GM12801 (cell line): ENCODE data around the gene ZRANB2.

Experiments
- TF ChIP-seq, protein P1 (sequence below): IDR thresholded peaks from one replicate; pipeline ENCODE4 v1.5.1; 2011; ENCODE audit warnings: control low read depth; ENCODE audit not compliant: insufficient read length; ENCODE audit errors: extremely low read depth

Gene ZRANB2

DNA sequence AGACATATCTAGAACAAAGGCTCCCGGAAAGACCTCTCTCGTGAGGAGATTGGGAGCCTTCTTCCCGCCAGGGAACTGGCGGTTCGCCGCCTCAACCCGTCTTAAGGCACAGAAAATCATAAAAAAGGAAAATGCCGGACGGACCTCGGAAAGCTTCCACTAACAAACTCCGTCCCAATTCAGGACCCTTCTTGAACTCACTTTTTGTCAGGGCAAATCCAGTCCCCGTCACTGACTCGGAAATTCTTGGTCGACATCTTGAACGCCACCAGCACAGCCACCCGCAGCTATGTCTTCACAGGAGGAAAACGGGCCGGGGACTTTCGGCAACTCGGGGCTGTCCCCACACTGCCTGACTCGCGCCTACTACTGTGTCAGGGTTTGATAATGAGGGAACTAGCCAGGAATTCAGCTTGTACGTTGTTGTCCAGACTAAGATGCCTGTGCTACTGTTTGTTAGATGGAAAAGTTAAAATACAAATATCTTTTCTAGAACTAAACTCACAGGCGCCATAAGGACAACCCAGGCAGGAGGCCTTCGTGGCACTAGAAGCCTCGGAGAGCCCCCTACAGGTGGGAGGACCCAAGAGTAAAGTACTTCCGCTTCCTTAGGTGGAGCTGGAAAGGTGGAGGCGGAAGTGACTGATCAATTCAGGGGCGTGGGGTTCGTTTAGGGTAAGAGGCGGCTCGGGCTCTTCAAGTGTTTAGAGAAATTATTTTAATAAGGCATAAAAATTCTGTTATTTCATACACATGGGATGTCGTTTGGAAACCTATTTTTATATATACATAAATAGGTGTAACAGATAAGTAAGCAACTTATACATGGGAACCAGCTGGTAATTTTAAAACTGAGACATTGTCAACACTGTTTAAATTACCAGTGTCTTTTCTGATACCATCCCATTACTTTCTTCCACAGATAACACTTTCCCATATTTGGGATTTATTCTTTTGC, at the start of gene ZRANB2:
TSS of gene ZRANB2 (minus strand) at position 297 of the 958 bp plus-strand sequence. CDS start at position 257, 40 bp downstream.
- TF ChIP-seq, protein P1, sequence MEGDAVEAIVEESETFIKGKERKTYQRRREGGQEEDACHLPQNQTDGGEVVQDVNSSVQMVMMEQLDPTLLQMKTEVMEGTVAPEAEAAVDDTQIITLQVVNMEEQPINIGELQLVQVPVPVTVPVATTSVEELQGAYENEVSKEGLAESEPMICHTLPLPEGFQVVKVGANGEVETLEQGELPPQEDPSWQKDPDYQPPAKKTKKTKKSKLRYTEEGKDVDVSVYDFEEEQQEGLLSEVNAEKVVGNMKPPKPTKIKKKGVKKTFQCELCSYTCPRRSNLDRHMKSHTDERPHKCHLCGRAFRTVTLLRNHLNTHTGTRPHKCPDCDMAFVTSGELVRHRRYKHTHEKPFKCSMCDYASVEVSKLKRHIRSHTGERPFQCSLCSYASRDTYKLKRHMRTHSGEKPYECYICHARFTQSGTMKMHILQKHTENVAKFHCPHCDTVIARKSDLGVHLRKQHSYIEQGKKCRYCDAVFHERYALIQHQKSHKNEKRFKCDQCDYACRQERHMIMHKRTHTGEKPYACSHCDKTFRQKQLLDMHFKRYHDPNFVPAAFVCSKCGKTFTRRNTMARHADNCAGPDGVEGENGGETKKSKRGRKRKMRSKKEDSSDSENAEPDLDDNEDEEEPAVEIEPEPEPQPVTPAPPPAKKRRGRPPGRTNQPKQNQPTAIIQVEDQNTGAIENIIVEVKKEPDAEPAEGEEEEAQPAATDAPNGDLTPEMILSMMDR, result no peak

DNA sequence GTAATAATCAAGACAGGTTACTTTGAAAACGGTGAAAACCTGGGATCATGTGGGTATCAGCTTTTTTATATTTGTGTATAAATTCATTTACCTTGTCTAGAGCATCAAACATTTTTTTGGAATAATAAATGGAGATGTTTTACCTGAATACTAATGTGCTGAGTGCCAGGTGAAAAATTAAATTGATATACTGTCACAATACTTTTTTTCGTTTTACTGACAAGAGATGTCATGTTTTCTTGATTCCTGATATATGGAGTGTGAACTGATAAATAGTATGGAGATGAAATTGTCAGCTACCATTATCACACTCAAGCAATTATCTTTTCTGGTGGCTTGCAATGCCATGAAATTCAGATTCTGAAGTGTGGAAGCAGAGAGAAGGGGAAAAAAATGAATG, 47.2 kb upstream of the ZRANB2 start:
- TF ChIP-seq, protein P1, result no peak

DNA sequence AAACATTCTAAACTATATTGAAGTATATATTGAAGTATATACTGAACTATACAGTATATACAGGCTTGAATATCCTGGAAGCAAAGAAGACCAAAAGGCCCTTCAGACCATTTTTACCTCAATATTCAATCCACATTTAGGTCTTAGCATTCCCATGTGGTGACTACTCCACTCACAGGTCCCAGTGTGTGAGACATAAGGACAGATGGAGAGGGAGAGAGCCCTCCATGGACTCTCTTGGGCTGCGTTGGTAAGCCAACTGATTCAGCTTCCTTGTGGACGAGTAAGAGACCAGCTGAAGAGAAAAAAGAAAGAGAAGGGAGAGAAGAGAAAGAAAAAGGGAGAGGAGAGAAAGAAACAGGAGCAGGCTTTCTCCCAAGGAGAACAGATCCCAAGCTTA, 37.3 kb upstream of the ZRANB2 start:
- TF ChIP-seq, protein P1, result no peak

- TF ChIP-seq, protein P1, result no peak
Observed at GRCh38 chr1:71116729-71117128, 35.9 kb upstream of the ZRANB2 start.

DNA sequence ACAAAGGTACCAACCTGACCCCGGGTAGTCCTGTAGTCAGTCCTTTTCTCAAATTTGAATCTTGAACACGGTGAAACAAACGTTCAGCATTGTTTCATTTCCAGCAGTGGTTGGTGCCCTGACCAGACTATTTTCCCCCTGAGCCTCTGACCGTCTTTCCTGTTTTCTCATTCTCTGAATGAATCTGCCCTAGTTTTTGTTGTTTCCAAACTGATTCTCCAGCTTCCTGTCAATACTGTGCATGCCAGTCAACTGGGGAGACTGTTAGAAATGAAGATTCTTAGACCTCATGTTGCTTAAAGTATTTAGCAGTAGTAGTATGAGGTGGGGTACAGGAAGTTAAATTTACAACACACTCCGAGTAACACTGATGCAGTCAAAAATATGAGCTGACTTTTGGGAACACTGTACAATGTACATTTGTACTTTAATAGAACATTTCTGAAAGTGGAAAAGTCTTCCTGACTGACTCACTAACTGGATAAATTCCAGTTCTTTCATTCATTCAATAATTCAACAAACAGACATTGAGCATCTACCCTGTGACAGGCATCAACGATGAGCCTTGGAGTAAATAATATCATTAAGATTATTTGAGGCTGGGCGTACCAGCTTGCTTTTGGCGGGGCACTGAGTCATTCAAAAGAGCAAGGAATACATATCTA, 26.0 kb upstream of the ZRANB2 start:
- TF ChIP-seq, protein P1, result no peak

DNA sequence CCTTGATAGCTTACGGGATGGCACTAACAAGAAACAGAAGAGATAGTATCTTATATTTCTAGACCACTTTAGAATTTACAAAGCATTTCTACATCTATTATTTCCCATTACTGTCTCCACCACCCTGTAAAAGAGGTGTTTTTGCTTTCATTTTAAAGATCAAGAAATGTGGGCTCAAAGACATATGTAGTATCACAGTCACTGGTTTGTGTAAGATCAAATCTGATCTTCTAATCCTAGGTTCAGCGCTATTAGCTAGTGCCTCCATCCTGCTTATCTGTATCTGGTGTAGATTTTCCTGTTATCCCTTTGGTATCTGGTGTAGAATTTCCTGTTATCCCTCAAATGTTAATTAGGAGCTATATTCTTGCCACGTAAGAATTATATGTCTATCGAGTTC, 23.6 kb upstream of the ZRANB2 start:
- TF ChIP-seq, protein P1, result no peak

DNA sequence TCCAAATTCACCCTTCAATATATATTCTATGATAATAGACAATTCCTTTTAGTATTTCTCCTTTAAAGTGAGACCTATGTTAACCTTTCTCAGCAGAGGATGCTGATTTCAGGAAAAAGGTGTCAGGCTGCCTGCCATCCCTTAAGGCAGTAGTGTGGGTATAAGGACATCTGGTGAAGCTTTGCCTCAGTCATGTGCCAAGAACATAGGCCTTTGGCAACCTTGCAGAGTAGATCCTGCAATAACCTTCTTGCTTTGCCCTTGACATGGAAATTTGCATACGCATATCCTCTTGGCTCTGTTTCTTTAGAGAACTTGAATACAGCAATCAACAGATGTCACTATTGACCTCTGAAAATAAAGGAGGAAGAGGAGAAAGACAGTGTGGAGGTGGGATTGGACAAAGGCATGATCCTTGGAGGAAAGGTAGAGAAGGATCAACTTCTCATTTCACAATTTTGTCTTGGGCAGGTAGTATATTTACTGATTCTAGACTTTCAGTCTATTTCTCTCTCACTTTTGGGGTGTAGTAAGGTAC, 21.1 kb upstream of the ZRANB2 start:
- TF ChIP-seq, protein P1, result no peak
